HCT116 (cell line): Measurements from ENCODE around the gene NPM3.

ENCODE experiments used
- ELF1 ChIP-seq: IDR thresholded peaks from 2 replicates; pipeline ENCODE4 v1.6.1; 2012; ENCODE audit warnings: low read depth, borderline replicate concordance
- EZH2 ChIP-seq: fragments of 200-600 bp; sonication (generic); IDR thresholded peaks from 2 replicates; pipeline ENCODE4 v1.6.1; 2017; ENCODE audit warnings: antibody characterized with exemption, mixed run types
- EZH2phosphoT487 ChIP-seq: fragments of 200-600 bp; IDR thresholded peaks from 2 replicates; pipeline ENCODE4 v1.6.1; 2018; ENCODE audit warnings: antibody characterized with exemption, borderline replicate concordance
- JUND ChIP-seq: IDR thresholded peaks from 2 replicates; pipeline ENCODE4 v1.6.1; 2012
- POLR2A ChIP-seq: IDR thresholded peaks from 2 replicates; pipeline ENCODE4 v1.7.0; 2011; ENCODE audit warnings: borderline replicate concordance; ENCODE audit not compliant: insufficient read depth, insufficient read length; ENCODE audit errors: extremely low read depth
- POLR2AphosphoS5 ChIP-seq: IDR thresholded peaks from 2 replicates; pipeline ENCODE4 v1.6.1; 2011; ENCODE audit warnings: mild to moderate bottlenecking, low read depth, low read length, moderate library complexity
- SIN3A ChIP-seq: IDR thresholded peaks from 2 replicates; pipeline ENCODE4 v1.6.1; 2012; ENCODE audit warnings: low read depth
- TF ChIP-seq, protein P1 (sequence below), 3 experiments: fragments of 200-600 bp in 1 of 3; sonication (generic) in 1 of 3; IDR thresholded peaks in 2 of 3; conservative IDR thresholded peaks in 1 of 3; 2 replicates each; pipeline ENCODE4 v1.5.1; 2012 to 2017; ENCODE audit warnings: low read depth in 2 of 3, low read length in 2 of 3, antibody characterized with exemption in 1 of 3, borderline replicate concordance in 1 of 3, control low read depth in 1 of 3, mild to moderate bottlenecking in 1 of 3, mixed read lengths in 1 of 3, mixed run types in 1 of 3, moderate library complexity in 1 of 3; ENCODE audit not compliant: insufficient read depth in 1 of 3
- TF ChIP-seq, protein P2 (sequence below): IDR thresholded peaks from 2 replicates; pipeline ENCODE4 v1.6.1; 2011; ENCODE audit warnings: mild to moderate bottlenecking, low read length, moderate library complexity; ENCODE audit not compliant: insufficient replicate concordance; ENCODE audit errors: extremely low read depth

DNA sequence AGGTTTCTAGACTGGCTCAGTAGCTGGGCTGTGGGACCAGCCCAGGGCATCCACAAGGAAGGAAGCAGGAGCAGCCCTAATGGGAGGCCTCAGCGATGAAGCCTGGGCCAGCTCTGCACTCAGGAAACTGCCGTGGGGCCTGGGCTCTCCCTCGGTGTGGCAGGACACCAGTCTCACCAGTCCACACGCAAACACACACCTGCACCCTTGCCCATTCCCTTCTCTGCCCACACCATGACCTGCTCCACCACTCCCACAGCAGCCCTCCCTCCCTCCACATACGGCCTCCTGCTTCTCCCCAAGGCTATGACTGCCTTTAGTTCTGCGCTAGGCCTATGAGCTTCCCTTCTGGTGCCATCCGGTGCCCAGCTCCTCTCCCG lies 14.5 kb downstream of the NPM3 start:
- TF ChIP-seq, protein P1, sequence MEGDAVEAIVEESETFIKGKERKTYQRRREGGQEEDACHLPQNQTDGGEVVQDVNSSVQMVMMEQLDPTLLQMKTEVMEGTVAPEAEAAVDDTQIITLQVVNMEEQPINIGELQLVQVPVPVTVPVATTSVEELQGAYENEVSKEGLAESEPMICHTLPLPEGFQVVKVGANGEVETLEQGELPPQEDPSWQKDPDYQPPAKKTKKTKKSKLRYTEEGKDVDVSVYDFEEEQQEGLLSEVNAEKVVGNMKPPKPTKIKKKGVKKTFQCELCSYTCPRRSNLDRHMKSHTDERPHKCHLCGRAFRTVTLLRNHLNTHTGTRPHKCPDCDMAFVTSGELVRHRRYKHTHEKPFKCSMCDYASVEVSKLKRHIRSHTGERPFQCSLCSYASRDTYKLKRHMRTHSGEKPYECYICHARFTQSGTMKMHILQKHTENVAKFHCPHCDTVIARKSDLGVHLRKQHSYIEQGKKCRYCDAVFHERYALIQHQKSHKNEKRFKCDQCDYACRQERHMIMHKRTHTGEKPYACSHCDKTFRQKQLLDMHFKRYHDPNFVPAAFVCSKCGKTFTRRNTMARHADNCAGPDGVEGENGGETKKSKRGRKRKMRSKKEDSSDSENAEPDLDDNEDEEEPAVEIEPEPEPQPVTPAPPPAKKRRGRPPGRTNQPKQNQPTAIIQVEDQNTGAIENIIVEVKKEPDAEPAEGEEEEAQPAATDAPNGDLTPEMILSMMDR (IDR thresholded peaks at IDR 0.05 in 2 of 3, conservative IDR thresholded peaks at IDR 0.05 in 1 of 3; ENCODE audit: borderline replicate concordance in 1 of 3, insufficient read depth in 1 of 3, low read depth in 2 of 3, low read length in 2 of 3), result no peak
- no peak for TF ChIP-seq EZH2
- TF ChIP-seq POLR2A, result no peak
- TF ChIP-seq EZH2phosphoT487, result no peak
- TF ChIP-seq JUND, result no peak
- TF ChIP-seq, protein P2, sequence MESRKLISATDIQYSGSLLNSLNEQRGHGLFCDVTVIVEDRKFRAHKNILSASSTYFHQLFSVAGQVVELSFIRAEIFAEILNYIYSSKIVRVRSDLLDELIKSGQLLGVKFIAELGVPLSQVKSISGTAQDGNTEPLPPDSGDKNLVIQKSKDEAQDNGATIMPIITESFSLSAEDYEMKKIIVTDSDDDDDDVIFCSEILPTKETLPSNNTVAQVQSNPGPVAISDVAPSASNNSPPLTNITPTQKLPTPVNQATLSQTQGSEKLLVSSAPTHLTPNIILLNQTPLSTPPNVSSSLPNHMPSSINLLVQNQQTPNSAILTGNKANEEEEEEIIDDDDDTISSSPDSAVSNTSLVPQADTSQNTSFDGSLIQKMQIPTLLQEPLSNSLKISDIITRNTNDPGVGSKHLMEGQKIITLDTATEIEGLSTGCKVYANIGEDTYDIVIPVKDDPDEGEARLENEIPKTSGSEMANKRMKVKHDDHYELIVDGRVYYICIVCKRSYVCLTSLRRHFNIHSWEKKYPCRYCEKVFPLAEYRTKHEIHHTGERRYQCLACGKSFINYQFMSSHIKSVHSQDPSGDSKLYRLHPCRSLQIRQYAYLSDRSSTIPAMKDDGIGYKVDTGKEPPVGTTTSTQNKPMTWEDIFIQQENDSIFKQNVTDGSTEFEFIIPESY, result no peak
- TF ChIP-seq POLR2AphosphoS5, result no peak
- TF ChIP-seq SIN3A, result no peak
- no peak for TF ChIP-seq ELF1
